ENCODE measurements around the gene PNPT1.
"Not testable (repeated sequence)": the region's sequence is repeated elsewhere in the genome, so short reads cannot be mapped to it uniquely, and the experiment has no call there.

Gene PNPT1

GRCh38 chr2:55693181-55694125, at the start of gene PNPT1:
PNPT1 (minus strand) TSS chr2:55693844; CDS start chr2:55693823, 21 bp downstream.
- peak; percentile 92 for DNase-seq (ENCODE audit: low read depth)

- DNase-seq (ENCODE audit: low read depth), result no peak
Observed at GRCh38 chr2:55742996-55743395, 49.4 kb upstream of the PNPT1 start.

GRCh38 chr2:55736019-55736536, 42.4 kb upstream of the PNPT1 start:
- not testable (repeated sequence) for DNase-seq (ENCODE audit: low read depth)

- DNase-seq (ENCODE audit: low read depth), result no peak
Observed at GRCh38 chr2:55734726-55735125, 41.1 kb upstream of the PNPT1 start.

GRCh38 chr2:55733335-55733734, 39.7 kb upstream of the PNPT1 start:
- no peak for DNase-seq (ENCODE audit: low read depth)

- no peak for DNase-seq (ENCODE audit: low read depth)
Observed at GRCh38 chr2:55732854-55733253, 39.2 kb upstream of the PNPT1 start.

GRCh38 chr2:55729136-55729685, 35.6 kb upstream of the PNPT1 start:
- DNase-seq (ENCODE audit: low read depth), result no peak

- DNase-seq (ENCODE audit: low read depth), result no peak
Observed at GRCh38 chr2:55721596-55722215, 28.1 kb upstream of the PNPT1 start.

GRCh38 chr2:55720417-55720816, 26.8 kb upstream of the PNPT1 start:
- DNase-seq (ENCODE audit: low read depth), result no peak

- no peak for DNase-seq (ENCODE audit: low read depth)
Observed at GRCh38 chr2:55719852-55720251, 26.2 kb upstream of the PNPT1 start.

- peak; percentile 19 for DNase-seq (ENCODE audit: low read depth)
Observed at GRCh38 chr2:55718165-55719008, 24.7 kb upstream of the PNPT1 start.

- no peak for DNase-seq (ENCODE audit: low read depth)
Observed at GRCh38 chr2:55715626-55716025, 22.0 kb upstream of the PNPT1 start.

GRCh38 chr2:55715178-55715577, 21.5 kb upstream of the PNPT1 start:
- DNase-seq (ENCODE audit: low read depth), result not testable (repeated sequence)

GRCh38 chr2:55712477-55713060, 18.9 kb upstream of the PNPT1 start:
- no peak for DNase-seq (ENCODE audit: low read depth)

GRCh38 chr2:55710025-55710424, 16.4 kb upstream of the PNPT1 start:
- DNase-seq (ENCODE audit: low read depth), result no peak

GRCh38 chr2:55707751-55708150, 14.1 kb upstream of the PNPT1 start:
- DNase-seq (ENCODE audit: low read depth), result no peak

GRCh38 chr2:55706258-55706657, 12.6 kb upstream of the PNPT1 start:
- not testable (repeated sequence) for DNase-seq (ENCODE audit: low read depth)

GRCh38 chr2:55705027-55705653, 11.5 kb upstream of the PNPT1 start:
- DNase-seq (ENCODE audit: low read depth), result no peak

GRCh38 chr2:55703350-55703749, 9.7 kb upstream of the PNPT1 start:
- DNase-seq (ENCODE audit: low read depth), result no peak

- DNase-seq (ENCODE audit: low read depth), result not testable (repeated sequence)
Observed at GRCh38 chr2:55692740-55693139, 904 bp downstream of the PNPT1 start.

GRCh38 chr2:55672630-55673029, 21.0 kb downstream of the PNPT1 start:
- DNase-seq (ENCODE audit: low read depth), result no peak
